ENCODE data around the gene CELSR1.

DNA sequence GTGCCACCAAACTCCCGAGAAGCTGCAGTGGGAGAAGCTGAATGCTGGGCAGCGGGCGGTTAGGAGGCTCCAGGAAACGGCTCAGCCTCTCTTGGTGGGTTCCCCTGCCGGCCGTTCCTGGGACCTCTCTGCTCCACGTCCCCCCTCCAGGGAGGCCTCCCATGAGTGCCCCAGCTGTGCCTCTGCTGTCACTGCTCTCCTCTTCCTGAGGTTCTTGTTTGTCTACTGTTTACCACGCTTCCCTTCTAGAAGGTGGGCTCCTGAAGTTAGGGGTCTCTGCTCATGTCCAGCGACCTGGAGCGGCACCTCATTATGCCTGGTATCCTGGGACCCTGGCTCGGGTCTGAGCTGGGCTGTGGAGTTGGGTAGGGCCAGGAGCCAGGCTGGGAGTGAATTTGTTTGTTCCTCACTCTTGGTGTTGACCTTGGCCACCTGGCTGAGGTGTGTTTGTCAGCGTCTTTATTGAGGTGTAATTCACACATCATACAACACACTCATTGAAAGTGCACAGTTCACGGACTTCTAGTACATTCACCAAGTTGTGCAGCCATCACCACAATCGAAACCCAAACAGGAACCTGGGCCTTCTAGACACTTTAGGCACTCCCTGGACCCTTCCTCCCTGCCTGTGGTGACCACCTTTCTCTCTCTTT, 45.0 kb upstream of the CELSR1 start:
- TF ChIP-seq, protein P1, sequence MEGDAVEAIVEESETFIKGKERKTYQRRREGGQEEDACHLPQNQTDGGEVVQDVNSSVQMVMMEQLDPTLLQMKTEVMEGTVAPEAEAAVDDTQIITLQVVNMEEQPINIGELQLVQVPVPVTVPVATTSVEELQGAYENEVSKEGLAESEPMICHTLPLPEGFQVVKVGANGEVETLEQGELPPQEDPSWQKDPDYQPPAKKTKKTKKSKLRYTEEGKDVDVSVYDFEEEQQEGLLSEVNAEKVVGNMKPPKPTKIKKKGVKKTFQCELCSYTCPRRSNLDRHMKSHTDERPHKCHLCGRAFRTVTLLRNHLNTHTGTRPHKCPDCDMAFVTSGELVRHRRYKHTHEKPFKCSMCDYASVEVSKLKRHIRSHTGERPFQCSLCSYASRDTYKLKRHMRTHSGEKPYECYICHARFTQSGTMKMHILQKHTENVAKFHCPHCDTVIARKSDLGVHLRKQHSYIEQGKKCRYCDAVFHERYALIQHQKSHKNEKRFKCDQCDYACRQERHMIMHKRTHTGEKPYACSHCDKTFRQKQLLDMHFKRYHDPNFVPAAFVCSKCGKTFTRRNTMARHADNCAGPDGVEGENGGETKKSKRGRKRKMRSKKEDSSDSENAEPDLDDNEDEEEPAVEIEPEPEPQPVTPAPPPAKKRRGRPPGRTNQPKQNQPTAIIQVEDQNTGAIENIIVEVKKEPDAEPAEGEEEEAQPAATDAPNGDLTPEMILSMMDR (IDR thresholded peaks at IDR 0.05 in 2 of 3, conservative IDR thresholded peaks at IDR 0.05 in 1 of 3; ENCODE audit: borderline replicate concordance in 1 of 3, insufficient read depth in 1 of 3, low read depth in 2 of 3, low read length in 2 of 3), result no peak
- TF ChIP-seq EZH2 (IDR thresholded peaks at IDR 0.05) (no peak), POLR2A (IDR thresholded peaks at IDR 0.05; ENCODE audit: borderline replicate concordance, extremely low read depth, insufficient read depth, insufficient read length) (no peak), CEBPB (IDR thresholded peaks at IDR 0.05; ENCODE audit: low read depth) (no peak), POLR2AphosphoS5 (IDR thresholded peaks at IDR 0.05; ENCODE audit: low read depth, low read length) (no peak), TCF7L2 (IDR thresholded peaks at IDR 0.05; ENCODE audit: borderline replicate concordance, extremely low read depth, insufficient read depth, insufficient read length) (no peak)
- TF ChIP-seq, protein P2, sequence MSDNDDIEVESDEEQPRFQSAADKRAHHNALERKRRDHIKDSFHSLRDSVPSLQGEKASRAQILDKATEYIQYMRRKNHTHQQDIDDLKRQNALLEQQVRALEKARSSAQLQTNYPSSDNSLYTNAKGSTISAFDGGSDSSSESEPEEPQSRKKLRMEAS (IDR thresholded peaks at IDR 0.05), result no peak
